Stimulated activated naive B cell treated with anti-CD40 and anti-IgM and Interleukin-4, amounts not matched to agents 10 μg/mL and 1 μg/mL and 100 μg/mL, for 72 hours (primary cell): ENCODE measurements around the gene VASH2.
A peak's percentile ranks its signal among the peaks of the same experiment; 100 is the strongest.

Experiments used
- ATAC-seq, 2 donors: fragments of 150-1000 bp; cut with Tn5 transposase; replicated peaks; 2 replicates each; pipeline ENCODE4 v1.10.0; 2021; ENCODE audit warnings: moderate library complexity in 1 of 2
- DNase-seq: peaks from one replicate; pipeline ENCODE4 v3.0.0; 2021
- H3K27ac Mint-ChIP-seq: one replicate; pipeline ENCODE4 v1.8.0; 2022; ENCODE audit warnings: mild to moderate bottlenecking, mixed read lengths
- H3K27me3 Mint-ChIP-seq, 2 donors: one replicate each; pipeline ENCODE4 v1.8.0; 2022; ENCODE audit warnings: mixed read lengths in 2 of 2
- H3K36me3 Mint-ChIP-seq, 2 donors: one replicate each; pipeline ENCODE4 v1.8.0; 2022; ENCODE audit warnings: mixed read lengths in 2 of 2, mild to moderate bottlenecking in 1 of 2
- H3K4me1 Mint-ChIP-seq, 2 donors: one replicate each; pipeline ENCODE4 v1.8.0; 2022; ENCODE audit warnings: mixed read lengths in 2 of 2, mild to moderate bottlenecking in 1 of 2
- H3K4me3 Mint-ChIP-seq, 2 donors: one replicate each; pipeline ENCODE4 v1.8.0; 2022; ENCODE audit warnings: mild to moderate bottlenecking in 2 of 2, mixed read lengths in 2 of 2, moderate library complexity in 1 of 2
- H3K9me3 Mint-ChIP-seq, 2 donors: one replicate each; pipeline ENCODE4 v1.8.0; 2022; ENCODE audit warnings: mixed read lengths in 2 of 2, mild to moderate bottlenecking in 1 of 2

Gene VASH2

GRCh38 chr1:212917858-212918257 is 32.5 kb upstream of the VASH2 start:
- peaks cover 28 to 38% of the 10 kb centered on the region in 2 donors for H3K27me3 Mint-ChIP-seq
- peaks cover 8 to 17% of the 10 kb centered on the region in 2 donors for H3K4me1 Mint-ChIP-seq
- H3K27ac Mint-ChIP-seq: no peak overlapping the region
- DNase-seq: no peak
- no peak overlapping the region for H3K4me3 Mint-ChIP-seq
- no peak for ATAC-seq
- no peaks in the 10 kb centered on the region for H3K9me3 Mint-ChIP-seq
- no peaks in the 10 kb centered on the region for H3K36me3 Mint-ChIP-seq

GRCh38 chr1:212918824-212919223 is 31.5 kb upstream of the VASH2 start:
- Mint-ChIP-seq H3K4me1 (peaks cover 8 to 17% of the 10 kb centered on the region in 2 donors), H3K36me3 (no peaks in the 10 kb centered on the region), H3K27me3 (peaks cover 28 to 38% of the 10 kb centered on the region in 2 donors), H3K27ac (no peak overlapping the region), H3K9me3 (no peaks in the 10 kb centered on the region), H3K4me3 (no peak overlapping the region)
- no peak for DNase-seq
- ATAC-seq: no peak

DNA sequence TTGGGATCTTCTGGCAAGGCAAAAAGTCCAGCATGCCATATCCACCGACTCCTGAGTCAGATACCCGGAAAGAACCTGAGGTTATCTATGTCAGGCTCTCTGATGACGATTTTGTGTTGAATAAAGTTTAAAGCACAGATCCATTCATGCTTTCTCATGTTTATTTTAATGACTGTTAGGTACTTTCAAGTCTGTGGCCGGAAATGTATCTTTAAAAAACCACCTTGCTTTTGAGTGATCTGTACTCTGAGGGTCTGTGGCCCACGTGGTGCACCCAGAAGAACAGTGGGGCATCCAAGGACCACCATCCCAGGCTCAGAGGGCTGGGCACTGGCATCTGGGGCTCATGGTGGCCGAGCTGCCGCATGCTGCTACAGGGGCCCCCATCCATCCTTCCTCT is 30.1 kb upstream of the VASH2 start:
- no peaks in the 10 kb centered on the region for H3K9me3 Mint-ChIP-seq
- no peak overlapping the region for H3K4me3 Mint-ChIP-seq
- ATAC-seq: no peak
- no peaks in the 10 kb centered on the region for H3K36me3 Mint-ChIP-seq
- H3K27me3 Mint-ChIP-seq: peaks cover 34 to 48% of the 10 kb centered on the region in 2 donors
- H3K27ac Mint-ChIP-seq: no peak overlapping the region
- no peak for DNase-seq
- peaks cover 8 to 14% of the 10 kb centered on the region in 2 donors for H3K4me1 Mint-ChIP-seq

GRCh38 chr1:212920896-212921295 is 29.4 kb upstream of the VASH2 start:
- no peak for ATAC-seq
- no peaks in the 10 kb centered on the region for H3K9me3 Mint-ChIP-seq
- no peak for DNase-seq

DNA sequence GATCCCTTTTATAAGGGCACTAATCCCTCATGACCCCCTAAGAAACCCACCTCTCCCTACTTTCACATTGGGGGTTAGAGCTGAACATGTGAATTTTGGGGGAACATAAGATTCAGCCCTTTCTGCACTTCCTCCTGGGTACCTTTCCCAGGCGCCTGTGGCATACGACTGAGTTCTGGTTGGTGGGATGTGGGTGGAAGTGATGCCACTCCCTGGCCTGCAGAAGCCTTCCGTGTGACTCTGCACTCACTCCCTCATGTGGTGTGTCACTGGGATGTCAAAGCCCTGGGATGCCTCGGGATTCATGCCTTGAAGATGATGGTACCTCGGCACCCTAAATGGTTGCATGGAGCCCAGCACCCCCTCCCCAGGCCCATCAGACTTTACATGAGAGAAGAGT is 28.3 kb upstream of the VASH2 start:
- Mint-ChIP-seq H3K27me3 (peaks cover 21 to 40% of the 10 kb centered on the region in 2 donors), H3K4me3 (no peak overlapping the region), H3K36me3 (no peaks in the 10 kb centered on the region), H3K27ac (no peak overlapping the region), H3K9me3 (peaks cover 0 to 2% of the 10 kb centered on the region in 2 donors), H3K4me1 (peaks cover 1 to 5% of the 10 kb centered on the region in 2 donors)
- DNase-seq (no peak), ATAC-seq (no peak)

More at GRCh38 chr1:212920896-212921295, 29.4 kb upstream of the VASH2 start:
- H3K27ac Mint-ChIP-seq: no peak overlapping the region
- H3K4me3 Mint-ChIP-seq: no peak overlapping the region
- no peaks in the 10 kb centered on the region for H3K36me3 Mint-ChIP-seq
- H3K4me1 Mint-ChIP-seq: peaks cover 9 to 10% of the 10 kb centered on the region in 2 donors
- H3K27me3 Mint-ChIP-seq: peaks cover 30 to 48% of the 10 kb centered on the region in 2 donors

DNA sequence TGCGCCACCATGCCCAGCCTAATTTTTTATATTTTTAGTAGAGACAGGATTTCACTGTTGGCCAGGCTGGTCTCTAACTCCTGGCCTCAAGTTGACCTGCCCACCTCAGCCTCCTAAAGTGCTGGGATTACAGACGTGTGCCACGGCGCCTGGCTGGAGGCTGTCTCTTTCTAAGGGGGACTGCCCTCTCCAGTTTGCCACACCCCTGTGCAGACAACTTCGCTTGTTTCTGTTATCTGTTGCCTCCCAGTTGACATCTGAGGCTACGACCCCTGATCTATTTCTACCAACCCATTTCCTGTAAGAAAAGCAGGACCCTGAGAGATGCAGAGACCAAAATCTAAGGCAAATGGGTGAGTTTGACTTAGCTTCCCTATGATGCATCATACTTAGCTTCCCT is 24.0 kb upstream of the VASH2 start:
- no peaks in the 10 kb centered on the region for H3K36me3 Mint-ChIP-seq
- ATAC-seq (no peak), DNase-seq (no peak)
- no peak overlapping the region for H3K4me3 Mint-ChIP-seq
- H3K27me3 Mint-ChIP-seq: peaks cover 12 to 13% of the 10 kb centered on the region in 2 donors
- H3K9me3 Mint-ChIP-seq: peaks cover 0 to 4% of the 10 kb centered on the region in 2 donors
- peaks cover 11 to 15% of the 10 kb centered on the region in 2 donors for H3K4me1 Mint-ChIP-seq
- no peak overlapping the region for H3K27ac Mint-ChIP-seq

DNA sequence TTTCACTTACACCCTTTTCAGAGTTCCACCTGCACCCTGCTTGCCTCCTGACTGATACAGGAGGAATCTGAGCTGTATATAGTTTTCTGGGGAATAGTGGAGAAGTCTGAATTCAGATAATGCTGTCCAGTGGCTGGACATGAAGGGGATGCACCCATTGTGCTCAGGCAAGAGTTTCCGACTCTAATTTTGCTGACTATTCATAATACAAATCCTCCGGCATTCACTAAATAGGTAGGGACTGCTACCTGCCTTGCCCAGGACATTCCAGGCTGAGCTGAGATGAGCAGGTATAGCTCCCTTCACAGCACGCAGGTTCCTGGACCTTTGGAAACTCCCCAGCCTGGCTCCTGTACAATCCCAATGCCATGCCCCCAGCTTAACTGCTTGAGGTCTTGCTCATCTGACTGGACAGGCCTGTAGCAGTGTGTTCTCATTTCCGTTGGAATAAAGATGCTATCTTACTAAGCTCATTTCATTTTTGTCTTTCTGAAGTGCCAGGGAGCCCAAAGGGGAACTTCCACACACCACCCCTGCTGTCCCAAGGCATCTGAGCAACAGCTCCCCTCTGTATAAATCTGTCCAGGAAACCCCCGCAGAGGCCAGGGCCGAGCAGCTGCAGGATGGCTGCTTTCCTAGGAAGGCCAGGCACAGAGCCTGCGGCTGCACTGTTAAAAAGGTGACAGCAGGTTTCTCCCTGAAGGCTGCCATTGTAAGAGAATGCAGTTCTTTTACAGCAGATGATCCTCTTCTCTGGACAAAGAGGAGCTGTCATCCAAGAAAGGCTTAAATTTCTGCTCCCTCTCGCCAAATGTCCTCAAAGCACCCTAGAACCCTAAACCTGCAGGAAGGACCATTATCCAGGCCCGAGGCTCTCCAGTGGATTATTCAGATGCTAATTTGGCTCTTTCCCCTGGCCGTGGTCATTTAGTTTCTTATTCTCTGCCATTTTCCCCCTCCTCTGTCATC is 21.7 kb upstream of the VASH2 start:
- peaks cover 6 to 10% of the 10 kb centered on the region in 2 donors for H3K27me3 Mint-ChIP-seq
- peak overlapping the region in 1 of 2 donors; percentile 40 for H3K4me3 Mint-ChIP-seq
- H3K9me3 Mint-ChIP-seq: peaks cover 0 to 4% of the 10 kb centered on the region in 2 donors
- H3K27ac Mint-ChIP-seq: peak overlapping the region; percentile 42
- ATAC-seq: peak; percentile 94 to 96
- peaks cover 11 to 15% of the 10 kb centered on the region in 2 donors for H3K4me1 Mint-ChIP-seq
- DNase-seq: peak; percentile 19
- H3K36me3 Mint-ChIP-seq: no peaks in the 10 kb centered on the region

GRCh38 chr1:212930986-212931678 is 19.2 kb upstream of the VASH2 start:
- Mint-ChIP-seq H3K27me3 (no peaks in the 10 kb centered on the region), H3K4me1 (peaks cover 10 to 11% of the 10 kb centered on the region in 2 donors), H3K4me3 (no peak overlapping the region), H3K27ac (no peak overlapping the region), H3K36me3 (no peaks in the 10 kb centered on the region), H3K9me3 (peaks cover 0 to 4% of the 10 kb centered on the region in 2 donors)
- ATAC-seq (no peak), DNase-seq (no peak)

GRCh38 chr1:212933815-212934471 is 16.4 kb upstream of the VASH2 start:
- no peak for ATAC-seq
- no peaks in the 10 kb centered on the region for H3K27me3 Mint-ChIP-seq
- H3K4me3 Mint-ChIP-seq: no peak overlapping the region
- H3K27ac Mint-ChIP-seq: no peak overlapping the region
- H3K9me3 Mint-ChIP-seq: no peaks in the 10 kb centered on the region
- DNase-seq: no peak
- H3K4me1 Mint-ChIP-seq: peaks cover 1 to 3% of the 10 kb centered on the region in 2 donors
- no peaks in the 10 kb centered on the region for H3K36me3 Mint-ChIP-seq

DNA sequence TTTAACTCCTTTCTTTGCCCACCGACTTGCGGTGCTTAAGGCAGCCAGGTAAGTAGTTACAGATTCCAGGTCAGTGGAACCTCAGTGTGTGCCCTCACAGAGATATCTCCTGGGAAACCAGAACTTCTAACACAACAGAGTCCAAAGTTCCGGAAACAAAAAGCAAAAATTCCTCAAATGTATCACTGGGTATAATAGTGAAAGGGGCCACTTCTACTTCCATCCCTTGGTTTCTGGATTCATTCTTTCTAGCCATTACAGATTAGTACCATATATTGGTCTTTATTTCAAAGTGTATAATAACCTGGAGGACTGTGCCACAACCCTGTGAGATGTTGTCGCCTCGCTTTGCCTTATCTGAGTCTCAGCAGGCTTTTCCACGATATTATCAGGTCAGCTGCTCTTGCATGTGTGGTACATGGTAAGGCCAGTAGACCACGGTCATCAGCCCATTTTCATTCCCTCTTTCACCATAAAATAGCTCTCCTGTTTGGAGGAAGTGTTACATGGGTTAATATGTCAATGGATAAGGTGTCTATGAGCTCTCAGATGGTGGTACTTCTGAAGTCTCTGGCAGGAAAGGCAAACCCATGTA is 14.9 kb upstream of the VASH2 start:
- H3K4me1 Mint-ChIP-seq: no peaks in the 10 kb centered on the region
- no peaks in the 10 kb centered on the region for H3K36me3 Mint-ChIP-seq
- no peak for ATAC-seq
- H3K27ac Mint-ChIP-seq: no peak overlapping the region
- no peak overlapping the region for H3K4me3 Mint-ChIP-seq
- H3K9me3 Mint-ChIP-seq: peaks cover 0 to 7% of the 10 kb centered on the region in 2 donors
- no peak for DNase-seq
- H3K27me3 Mint-ChIP-seq: no peaks in the 10 kb centered on the region

DNA sequence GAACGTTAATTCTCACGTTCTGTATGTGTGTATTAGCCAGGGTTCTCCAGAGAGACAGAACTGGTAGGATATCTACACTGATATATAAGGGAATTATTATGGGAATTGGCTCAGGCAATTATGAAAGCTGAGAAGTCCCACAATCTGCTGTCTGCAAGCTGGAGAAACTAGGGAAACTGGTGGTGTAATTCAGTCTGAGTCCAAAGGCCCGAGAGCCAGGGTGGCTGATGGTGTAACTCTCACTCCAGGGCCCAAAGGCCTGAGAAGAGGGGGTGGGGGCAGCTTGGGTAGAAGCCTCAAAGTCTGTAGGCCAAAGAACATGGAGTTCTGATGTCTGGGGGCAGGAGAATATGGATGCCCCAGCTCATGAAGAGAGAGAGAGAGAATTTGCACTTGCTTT is 13.3 kb upstream of the VASH2 start:
- ATAC-seq: no peak
- Mint-ChIP-seq H3K4me3 (no peak overlapping the region), H3K36me3 (no peaks in the 10 kb centered on the region), H3K9me3 (peaks cover 0 to 7% of the 10 kb centered on the region in 2 donors), H3K27ac (no peak overlapping the region), H3K27me3 (no peaks in the 10 kb centered on the region), H3K4me1 (no peaks in the 10 kb centered on the region)
- no peak for DNase-seq

DNA sequence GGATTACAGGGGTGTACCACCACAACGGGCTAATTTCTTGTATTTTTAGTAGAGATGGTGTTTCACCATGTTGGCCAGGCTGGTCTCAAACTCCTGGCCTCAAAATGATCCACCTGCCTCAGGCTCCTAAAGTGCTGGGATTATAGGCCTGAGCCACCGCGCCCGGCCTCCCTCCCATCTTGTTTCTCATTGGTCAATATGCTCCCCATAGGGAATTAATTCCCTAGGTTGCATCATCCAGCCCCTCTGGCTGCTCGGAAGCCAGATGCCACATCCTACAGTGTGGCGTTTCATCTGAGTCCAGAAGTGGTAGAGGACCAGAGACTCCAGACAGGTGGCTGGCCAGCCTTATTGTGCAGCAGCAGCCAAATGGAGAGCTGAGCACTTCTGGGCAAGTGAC is 11.5 kb upstream of the VASH2 start:
- Mint-ChIP-seq H3K9me3 (peaks cover 0 to 7% of the 10 kb centered on the region in 2 donors), H3K27ac (no peak overlapping the region), H3K27me3 (no peaks in the 10 kb centered on the region), H3K4me1 (peaks cover 2 to 6% of the 10 kb centered on the region in 2 donors), H3K4me3 (no peak overlapping the region), H3K36me3 (no peaks in the 10 kb centered on the region)
- no peak for ATAC-seq
- DNase-seq: no peak

DNA sequence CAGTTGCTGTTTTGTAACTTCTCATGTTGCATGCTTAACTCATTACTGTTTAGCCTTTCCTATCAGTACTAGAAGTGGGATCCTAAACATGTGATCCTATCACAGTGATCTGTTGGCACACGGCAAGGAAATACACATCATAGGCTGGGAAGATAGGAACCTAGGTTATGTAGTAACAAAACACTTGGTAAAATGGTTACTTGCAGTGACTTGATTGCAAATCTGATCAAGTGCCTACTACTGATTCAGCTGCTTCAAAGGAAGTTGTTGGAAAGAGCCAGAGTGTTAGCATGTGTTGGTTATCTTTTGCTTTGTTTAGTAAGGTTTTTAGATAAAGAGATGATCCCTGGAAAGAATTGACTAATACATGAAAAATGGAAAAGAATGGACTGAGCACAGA is 8.9 kb upstream of the VASH2 start:
- Mint-ChIP-seq H3K27me3 (no peaks in the 10 kb centered on the region), H3K4me3 (no peak overlapping the region), H3K4me1 (peaks cover 20 to 32% of the 10 kb centered on the region in 2 donors), H3K36me3 (no peaks in the 10 kb centered on the region), H3K27ac (no peak overlapping the region), H3K9me3 (peaks cover 0 to 7% of the 10 kb centered on the region in 2 donors)
- DNase-seq (no peak), ATAC-seq (no peak)
